ENCODE results near the gene ACOXL. TPM values are rescaled to one million over a fixed set of nuclear protein-coding genes. Genes with fewer than 3 reads are reported as not detected.

The ACOXL gene
- total and polyA plus RNA-seq, 9 of the 15 experiments (the other 6 are each of a cell fraction or from before 2014, with no cell fraction given): 0.31 to 0.56 TPM; not detected in 7

DNA sequence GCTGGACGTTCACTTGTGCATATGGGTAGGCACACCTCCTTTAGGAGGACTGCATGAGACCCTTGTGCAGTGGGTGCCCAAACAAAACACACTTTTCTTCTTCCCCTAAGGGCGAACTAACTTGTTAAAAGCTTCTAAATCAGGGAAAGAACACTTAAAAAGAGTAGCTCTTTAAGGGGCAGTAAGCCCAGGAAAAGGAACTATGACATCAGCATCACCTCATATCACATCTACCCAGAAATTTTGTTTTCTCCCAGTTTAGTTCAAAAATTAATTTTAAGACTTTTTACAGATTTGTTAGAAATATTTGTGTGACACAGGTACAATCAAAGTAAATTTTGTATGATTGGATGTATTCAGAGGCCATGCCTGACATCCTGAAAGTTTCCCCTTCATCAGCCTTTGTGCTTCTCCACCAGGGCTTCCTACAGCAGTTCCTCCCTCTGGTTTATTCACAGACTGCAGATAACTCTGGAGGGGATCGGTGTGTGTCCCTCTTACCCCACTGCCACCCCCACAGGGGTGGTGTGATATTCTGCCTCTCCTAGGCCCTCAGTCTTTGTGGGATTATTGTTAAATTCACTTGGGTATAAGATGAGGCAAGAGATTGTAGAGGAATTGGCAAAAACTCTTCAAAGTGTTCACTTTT lies 416.0 kb downstream of the ACOXL start (continued):
- TF ChIP-seq, protein P1, sequence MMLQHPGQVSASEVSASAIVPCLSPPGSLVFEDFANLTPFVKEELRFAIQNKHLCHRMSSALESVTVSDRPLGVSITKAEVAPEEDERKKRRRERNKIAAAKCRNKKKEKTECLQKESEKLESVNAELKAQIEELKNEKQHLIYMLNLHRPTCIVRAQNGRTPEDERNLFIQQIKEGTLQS (IDR thresholded peaks at IDR 0.05): peak; percentile 47
- TF ChIP-seq, protein P1 (CRISPR knock-in tag; conservative IDR thresholded peaks at IDR 0.05): 0 out of 2 replicates have a peak, but pooled peaks have one; percentile 8
- TF ChIP-seq TCF15 (CRISPR knock-in tag; IDR thresholded peaks at IDR 0.05) (no peak), FIP1L1 (IDR thresholded peaks at IDR 0.05; ENCODE audit: low read depth, low read length, poor library complexity, severe bottlenecking) (no peak), ZHX1 (conservative IDR thresholded peaks at IDR 0.05; ENCODE audit: low read length) (no peak)

Data from K562 (cell line).